Measurements from ENCODE around the gene PGLYRP3. TPM values are rescaled to one million over a fixed set of nuclear protein-coding genes. Genes with fewer than 3 reads are reported as not detected.
"Not testable (repeated sequence)": the region's sequence is repeated elsewhere in the genome, so short reads cannot be mapped to it uniquely, and the experiment has no call there.

The PGLYRP3 gene
- polyA plus RNA-seq, 1 donor: not detected

GRCh38 chr1:153347856-153348255, 35.1 kb upstream of the PGLYRP3 start:
- Histone ChIP-seq H3K9me3 (ENCODE audit: control insufficient read depth, low read depth, low read length) (no peaks in the 10 kb centered on the region), H3K27ac (ENCODE audit: low read length) (peak overlapping the region; percentile 39), H3K4me3 (ENCODE audit: low read length) (no peak overlapping the region), H3K27me3 (ENCODE audit: control insufficient read depth, insufficient read depth, low read length) (peaks cover 5% of the 10 kb centered on the region), H3K36me3 (ENCODE audit: control insufficient read depth, insufficient read depth, low read length) (no peaks in the 10 kb centered on the region), H3K4me1 (ENCODE audit: control insufficient read depth, insufficient read depth, low read length) (peaks cover 34% of the 10 kb centered on the region)
- WGBS (ENCODE audit: insufficient coverage, low lambda C conversion rate): no CpG with 5 or more reads among the region's 7 CpGs
- no peak for DNase-seq

GRCh38 chr1:153347049-153347448, 34.3 kb upstream of the PGLYRP3 start:
- DNase-seq: not testable (repeated sequence)

GRCh38 chr1:153346077-153346723, 33.4 kb upstream of the PGLYRP3 start:
- no peak overlapping the region for H3K4me3 ChIP-seq (ENCODE audit: low read length)
- peaks cover 5% of the 10 kb centered on the region for H3K27me3 ChIP-seq (ENCODE audit: control insufficient read depth, insufficient read depth, low read length)
- no peaks in the 10 kb centered on the region for H3K9me3 ChIP-seq (ENCODE audit: control insufficient read depth, low read depth, low read length)
- no peak overlapping the region for H3K27ac ChIP-seq (ENCODE audit: low read length)
- no peak for DNase-seq
- H3K4me1 ChIP-seq (ENCODE audit: control insufficient read depth, insufficient read depth, low read length): peaks cover 36% of the 10 kb centered on the region
- no peaks in the 10 kb centered on the region for H3K36me3 ChIP-seq (ENCODE audit: control insufficient read depth, insufficient read depth, low read length)
- WGBS (ENCODE audit: insufficient coverage, low lambda C conversion rate): no CpG with 5 or more reads among the region's 6 CpGs

More at GRCh38 chr1:153347049-153347448, 34.3 kb upstream of the PGLYRP3 start:
- not testable (repeated sequence) for H3K27ac ChIP-seq (ENCODE audit: low read length); H3K27me3 ChIP-seq (ENCODE audit: control insufficient read depth, insufficient read depth, low read length); H3K36me3 ChIP-seq (ENCODE audit: control insufficient read depth, insufficient read depth, low read length); H3K4me3 ChIP-seq (ENCODE audit: low read length); H3K9me3 ChIP-seq (ENCODE audit: control insufficient read depth, low read depth, low read length)
- WGBS (ENCODE audit: insufficient coverage, low lambda C conversion rate): 80% methylated on average over 1 of the region's 14 CpGs
- H3K4me1 ChIP-seq (ENCODE audit: control insufficient read depth, insufficient read depth, low read length): peaks cover 36% of the 10 kb centered on the region

GRCh38 chr1:153345187-153346076, 32.7 kb upstream of the PGLYRP3 start:
- Histone ChIP-seq H3K4me3 (ENCODE audit: low read length) (no peak overlapping the region), H3K9me3 (ENCODE audit: control insufficient read depth, low read depth, low read length) (no peaks in the 10 kb centered on the region), H3K27me3 (ENCODE audit: control insufficient read depth, insufficient read depth, low read length) (peaks cover 2% of the 10 kb centered on the region), H3K36me3 (ENCODE audit: control insufficient read depth, insufficient read depth, low read length) (no peaks in the 10 kb centered on the region), H3K27ac (ENCODE audit: low read length) (no peak overlapping the region), H3K4me1 (ENCODE audit: control insufficient read depth, insufficient read depth, low read length) (peaks cover 36% of the 10 kb centered on the region)
- peak in 1 of 2 donors; percentile 40 for DNase-seq
- 33% methylated on average over 1 of the region's 14 CpGs for WGBS (ENCODE audit: insufficient coverage, low lambda C conversion rate)

- Histone ChIP-seq H3K27ac (ENCODE audit: low read length) (no peak overlapping the region), H3K4me3 (ENCODE audit: low read length) (no peak overlapping the region), H3K27me3 (ENCODE audit: control insufficient read depth, insufficient read depth, low read length) (no peaks in the 10 kb centered on the region), H3K9me3 (ENCODE audit: control insufficient read depth, low read depth, low read length) (no peaks in the 10 kb centered on the region), H3K4me1 (ENCODE audit: control insufficient read depth, insufficient read depth, low read length) (peaks cover 36% of the 10 kb centered on the region), H3K36me3 (ENCODE audit: control insufficient read depth, insufficient read depth, low read length) (no peaks in the 10 kb centered on the region)
- WGBS (ENCODE audit: insufficient coverage, low lambda C conversion rate): no CpG with 5 or more reads among the region's 3 CpGs
- peak; percentile 56 to 62 for DNase-seq
Measured at GRCh38 chr1:153344718-153345025, 31.9 kb upstream of the PGLYRP3 start.

GRCh38 chr1:153343811-153344717, 31.3 kb upstream of the PGLYRP3 start:
- H3K27me3 ChIP-seq (ENCODE audit: control insufficient read depth, insufficient read depth, low read length): no peaks in the 10 kb centered on the region
- H3K4me3 ChIP-seq (ENCODE audit: low read length): no peak overlapping the region
- H3K36me3 ChIP-seq (ENCODE audit: control insufficient read depth, insufficient read depth, low read length): no peaks in the 10 kb centered on the region
- DNase-seq: no peak
- H3K27ac ChIP-seq (ENCODE audit: low read length): no peak overlapping the region
- H3K4me1 ChIP-seq (ENCODE audit: control insufficient read depth, insufficient read depth, low read length): peaks cover 35% of the 10 kb centered on the region
- WGBS (ENCODE audit: insufficient coverage, low lambda C conversion rate): no CpG with 5 or more reads among the region's 9 CpGs
- no peaks in the 10 kb centered on the region for H3K9me3 ChIP-seq (ENCODE audit: control insufficient read depth, low read depth, low read length)

- no CpG with 5 or more reads among the region's 5 CpGs for WGBS (ENCODE audit: insufficient coverage, low lambda C conversion rate)
- DNase-seq: no peak
- H3K36me3 ChIP-seq (ENCODE audit: control insufficient read depth, insufficient read depth, low read length): no peaks in the 10 kb centered on the region
- H3K27ac ChIP-seq (ENCODE audit: low read length): no peak overlapping the region
- no peaks in the 10 kb centered on the region for H3K9me3 ChIP-seq (ENCODE audit: control insufficient read depth, low read depth, low read length)
- no peak overlapping the region for H3K4me3 ChIP-seq (ENCODE audit: low read length)
- no peaks in the 10 kb centered on the region for H3K27me3 ChIP-seq (ENCODE audit: control insufficient read depth, insufficient read depth, low read length)
- peaks cover 28% of the 10 kb centered on the region for H3K4me1 ChIP-seq (ENCODE audit: control insufficient read depth, insufficient read depth, low read length)
Measured at GRCh38 chr1:153343040-153343681, 30.4 kb upstream of the PGLYRP3 start.

GRCh38 chr1:153342178-153342577, 29.4 kb upstream of the PGLYRP3 start:
- H3K27me3 ChIP-seq (ENCODE audit: control insufficient read depth, insufficient read depth, low read length): no peaks in the 10 kb centered on the region
- H3K9me3 ChIP-seq (ENCODE audit: control insufficient read depth, low read depth, low read length): no peaks in the 10 kb centered on the region
- peaks cover 23% of the 10 kb centered on the region for H3K4me1 ChIP-seq (ENCODE audit: control insufficient read depth, insufficient read depth, low read length)
- WGBS (ENCODE audit: insufficient coverage, low lambda C conversion rate): 85% methylated on average over 2 of the region's 3 CpGs
- H3K27ac ChIP-seq (ENCODE audit: low read length): no peak overlapping the region
- no peak for DNase-seq
- no peaks in the 10 kb centered on the region for H3K36me3 ChIP-seq (ENCODE audit: control insufficient read depth, insufficient read depth, low read length)
- H3K4me3 ChIP-seq (ENCODE audit: low read length): no peak overlapping the region

- Histone ChIP-seq H3K9me3 (ENCODE audit: control insufficient read depth, low read depth, low read length) (no peaks in the 10 kb centered on the region), H3K27me3 (ENCODE audit: control insufficient read depth, insufficient read depth, low read length) (no peaks in the 10 kb centered on the region), H3K36me3 (ENCODE audit: control insufficient read depth, insufficient read depth, low read length) (no peaks in the 10 kb centered on the region), H3K27ac (ENCODE audit: low read length) (no peak overlapping the region), H3K4me1 (ENCODE audit: control insufficient read depth, insufficient read depth, low read length) (peaks cover 23% of the 10 kb centered on the region), H3K4me3 (ENCODE audit: low read length) (no peak overlapping the region)
- WGBS (ENCODE audit: insufficient coverage, low lambda C conversion rate): no CpG with 5 or more reads among the region's 4 CpGs
- DNase-seq: no peak
Measured at GRCh38 chr1:153341431-153341934, 28.7 kb upstream of the PGLYRP3 start.
